ENCODE results near the gene GNB1L. TPM values are rescaled to one million over a fixed set of nuclear protein-coding genes. Genes with fewer than 3 reads are reported as not detected.

Gene GNB1L
- total RNA-seq, 2 donors from 2014 or later: 2.6 to 4.7 TPM

DNA sequence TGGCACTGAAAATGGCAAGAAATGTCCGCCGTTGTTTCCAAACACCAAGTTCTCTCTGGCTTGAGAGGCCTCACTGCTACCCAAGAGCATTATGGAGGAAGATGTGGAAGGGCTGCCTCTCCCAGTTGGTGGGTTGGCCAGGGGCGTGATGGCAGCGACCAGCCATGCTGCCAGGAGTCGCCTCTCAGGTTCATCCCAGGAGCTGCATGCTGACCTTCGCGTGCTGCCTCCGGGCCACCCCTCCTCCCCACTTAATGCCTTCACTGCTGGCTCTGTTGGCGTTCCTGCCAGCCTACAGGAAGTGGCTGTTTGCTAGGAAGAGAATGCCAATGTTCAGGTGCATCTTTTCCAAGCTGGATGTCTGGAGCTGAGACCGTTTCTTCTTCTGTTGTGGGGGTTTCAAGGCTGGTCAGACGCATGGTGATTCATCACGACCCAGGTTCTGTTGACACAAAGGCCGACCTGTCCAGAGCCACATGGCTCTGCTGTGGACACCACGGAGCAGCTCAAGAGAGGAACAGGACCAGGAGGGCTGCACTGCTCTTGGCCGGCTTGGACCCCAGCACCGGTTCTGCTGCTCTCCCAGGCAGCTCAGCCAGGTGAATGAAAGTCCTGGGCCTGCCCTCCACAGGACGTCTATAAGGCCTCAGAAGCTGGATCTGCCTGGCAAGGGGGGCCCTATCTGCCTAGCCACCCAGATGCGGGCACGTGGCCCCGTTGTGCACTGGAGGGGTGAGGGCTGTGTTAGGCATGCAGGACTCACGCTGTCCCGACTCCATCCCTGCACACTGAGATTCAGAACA, 69.0 kb downstream of the GNB1L start:
- no peak for DNase-seq (ENCODE audit: low spot score)
- no peaks in the 10 kb centered on the region for H3K27me3 ChIP-seq
- no peak overlapping the region for H3K4me3 ChIP-seq
- H3K27ac ChIP-seq: no peak overlapping the region
- no peaks in the 10 kb centered on the region for H3K36me3 ChIP-seq
- no peaks in the 10 kb centered on the region for H3K4me1 ChIP-seq
- peaks cover 0 to 11% of the 10 kb centered on the region in 2 donors for H3K9me3 ChIP-seq
- TF ChIP-seq, protein P1, sequence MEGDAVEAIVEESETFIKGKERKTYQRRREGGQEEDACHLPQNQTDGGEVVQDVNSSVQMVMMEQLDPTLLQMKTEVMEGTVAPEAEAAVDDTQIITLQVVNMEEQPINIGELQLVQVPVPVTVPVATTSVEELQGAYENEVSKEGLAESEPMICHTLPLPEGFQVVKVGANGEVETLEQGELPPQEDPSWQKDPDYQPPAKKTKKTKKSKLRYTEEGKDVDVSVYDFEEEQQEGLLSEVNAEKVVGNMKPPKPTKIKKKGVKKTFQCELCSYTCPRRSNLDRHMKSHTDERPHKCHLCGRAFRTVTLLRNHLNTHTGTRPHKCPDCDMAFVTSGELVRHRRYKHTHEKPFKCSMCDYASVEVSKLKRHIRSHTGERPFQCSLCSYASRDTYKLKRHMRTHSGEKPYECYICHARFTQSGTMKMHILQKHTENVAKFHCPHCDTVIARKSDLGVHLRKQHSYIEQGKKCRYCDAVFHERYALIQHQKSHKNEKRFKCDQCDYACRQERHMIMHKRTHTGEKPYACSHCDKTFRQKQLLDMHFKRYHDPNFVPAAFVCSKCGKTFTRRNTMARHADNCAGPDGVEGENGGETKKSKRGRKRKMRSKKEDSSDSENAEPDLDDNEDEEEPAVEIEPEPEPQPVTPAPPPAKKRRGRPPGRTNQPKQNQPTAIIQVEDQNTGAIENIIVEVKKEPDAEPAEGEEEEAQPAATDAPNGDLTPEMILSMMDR (IDR thresholded peaks at IDR 0.05): no peak

DNA sequence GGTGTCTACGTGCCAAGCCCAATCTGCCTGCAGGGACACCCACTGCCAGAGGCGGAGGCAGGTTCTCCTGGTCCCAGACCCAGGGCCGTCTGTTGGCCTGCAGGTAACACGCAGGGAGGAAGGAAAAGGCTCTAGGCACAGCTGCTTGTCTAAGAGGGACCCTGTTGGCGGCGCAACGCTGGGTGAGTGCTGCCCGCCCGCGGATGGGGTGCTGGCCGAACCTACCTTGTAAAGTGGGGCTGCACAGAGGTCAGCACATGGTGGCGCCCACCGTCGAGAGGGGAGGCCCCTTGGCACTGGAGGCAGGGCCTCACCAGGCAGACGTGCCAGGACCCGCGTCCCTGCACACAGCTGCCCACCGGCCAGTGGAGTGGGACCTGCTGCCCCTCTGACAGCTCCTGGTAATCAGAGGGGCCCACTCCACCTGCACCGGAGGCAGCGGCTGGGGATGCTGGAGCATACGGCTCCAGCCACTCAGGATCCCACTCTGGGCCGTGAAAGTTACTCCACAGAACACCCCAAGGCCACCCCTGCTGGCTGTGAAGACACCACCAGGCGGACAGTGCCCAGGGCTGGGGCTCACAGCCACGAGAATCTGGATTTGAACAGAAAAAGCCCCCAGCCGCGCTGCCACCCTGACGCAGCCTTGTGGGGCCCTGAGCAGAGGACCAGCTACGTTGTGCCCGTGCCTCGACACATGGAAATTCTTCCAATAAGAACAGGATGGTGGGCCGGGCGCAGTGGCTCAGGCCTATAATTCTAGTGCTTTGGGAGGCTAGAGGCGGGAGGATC, 70.1 kb downstream of the GNB1L start:
- H3K36me3 ChIP-seq: no peaks in the 10 kb centered on the region
- peaks cover 0 to 11% of the 10 kb centered on the region in 2 donors for H3K9me3 ChIP-seq
- no peaks in the 10 kb centered on the region for H3K4me1 ChIP-seq
- TF ChIP-seq, protein P1 (IDR thresholded peaks at IDR 0.05): no peak
- no peak overlapping the region for H3K4me3 ChIP-seq
- H3K27me3 ChIP-seq: no peaks in the 10 kb centered on the region
- H3K27ac ChIP-seq: no peak overlapping the region
- DNase-seq (ENCODE audit: low spot score): no peak

DNA sequence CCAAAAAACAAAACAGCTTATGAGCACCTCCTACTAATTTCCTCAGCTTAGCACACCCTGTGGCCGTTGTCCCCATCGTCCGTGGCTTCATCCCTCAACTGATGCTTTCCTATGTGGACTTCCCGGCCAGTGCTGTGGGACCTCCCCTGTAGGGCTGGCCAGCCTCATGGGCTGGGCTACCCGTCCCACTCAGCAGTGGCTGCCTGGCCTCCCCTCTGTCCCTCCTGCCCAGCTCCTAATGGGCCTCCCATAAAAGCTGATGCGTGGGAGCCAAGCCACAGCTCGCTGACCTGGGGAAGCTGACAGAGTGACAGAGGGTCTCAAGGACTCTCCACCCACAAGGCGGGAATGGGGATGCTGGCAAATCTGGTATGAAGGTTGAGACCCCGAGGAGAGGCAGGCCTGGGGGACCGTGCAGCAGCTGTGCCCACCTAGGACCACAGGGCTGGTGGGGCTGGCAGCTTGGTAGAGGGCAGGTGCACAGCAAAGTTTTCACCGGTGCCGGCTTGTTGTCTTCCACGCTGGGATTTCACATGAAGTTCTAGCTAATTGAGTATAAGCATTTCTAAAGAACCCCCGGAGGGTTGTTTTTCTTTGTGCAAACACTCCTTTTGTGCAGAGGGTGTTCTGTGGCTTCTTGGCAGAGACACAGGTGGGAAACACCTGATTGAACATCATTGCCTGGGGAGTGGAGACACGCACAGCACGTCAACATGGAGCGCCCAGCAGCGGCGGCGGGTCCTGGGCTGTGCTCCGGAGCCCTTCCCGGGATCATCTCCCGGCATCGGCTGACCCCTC, 70.9 kb downstream of the GNB1L start:
- no peak overlapping the region for H3K4me3 ChIP-seq
- no peaks in the 10 kb centered on the region for H3K36me3 ChIP-seq
- H3K27me3 ChIP-seq: no peaks in the 10 kb centered on the region
- H3K9me3 ChIP-seq: peaks cover 0 to 11% of the 10 kb centered on the region in 2 donors
- TF ChIP-seq, protein P1 (IDR thresholded peaks at IDR 0.05): no peak
- no peak for DNase-seq (ENCODE audit: low spot score)
- H3K4me1 ChIP-seq: no peaks in the 10 kb centered on the region
- no peak overlapping the region for H3K27ac ChIP-seq

DNA sequence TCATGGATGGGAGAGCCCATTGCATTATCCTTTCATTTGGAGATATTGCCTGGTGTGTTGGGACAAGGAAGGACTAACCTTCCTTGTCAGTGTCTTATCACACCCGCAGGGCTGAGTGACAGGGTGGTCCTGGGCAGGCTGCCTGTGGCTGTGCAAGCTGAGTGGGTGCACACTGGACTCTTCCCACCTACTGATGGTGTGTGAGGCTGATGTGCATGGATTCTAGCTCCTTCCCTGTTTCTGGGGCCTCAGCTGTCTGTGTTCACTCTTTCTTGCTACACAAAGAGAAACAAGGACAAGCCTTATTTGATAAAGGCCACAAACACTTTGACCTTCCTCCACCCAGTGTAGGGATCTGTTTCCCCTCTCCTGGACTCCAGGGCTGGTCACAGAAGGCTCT, 72.1 kb downstream of the GNB1L start:
- H3K4me3 ChIP-seq: no peak overlapping the region
- no peak overlapping the region for H3K27ac ChIP-seq
- TF ChIP-seq, protein P1 (IDR thresholded peaks at IDR 0.05): no peak
- H3K9me3 ChIP-seq: peaks cover 0 to 11% of the 10 kb centered on the region in 2 donors
- H3K36me3 ChIP-seq: no peaks in the 10 kb centered on the region
- no peak for DNase-seq (ENCODE audit: low spot score)
- H3K27me3 ChIP-seq: no peaks in the 10 kb centered on the region
- H3K4me1 ChIP-seq: no peaks in the 10 kb centered on the region

DNA sequence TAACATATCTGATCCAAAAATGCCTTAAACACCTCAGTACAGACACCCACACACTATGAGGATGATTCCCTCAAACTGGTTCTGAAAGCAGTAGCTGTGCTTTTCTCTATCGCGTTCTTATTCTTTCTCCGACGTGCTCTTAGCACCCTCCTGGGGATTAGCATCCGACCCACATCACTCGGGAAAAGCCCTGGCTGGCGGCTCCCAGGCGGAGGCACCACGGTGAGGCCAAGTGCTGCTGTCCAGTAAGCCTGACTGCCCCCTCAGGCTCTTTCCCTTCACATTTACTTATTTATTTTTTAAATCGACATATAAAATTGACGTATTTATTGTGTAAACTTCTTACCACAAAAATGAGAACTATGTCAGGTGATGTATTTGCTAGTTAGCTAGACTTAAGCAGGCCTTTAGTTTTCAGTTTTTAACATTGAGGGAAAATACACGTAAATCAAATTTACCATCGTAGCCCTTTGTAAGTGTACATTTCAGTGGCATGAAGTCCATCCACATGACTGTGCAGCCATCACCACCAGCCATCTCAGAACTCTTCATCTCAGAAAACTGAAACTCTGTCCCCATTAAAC, 74.9 kb downstream of the GNB1L start:
- Histone ChIP-seq H3K36me3 (no peaks in the 10 kb centered on the region), H3K27ac (no peak overlapping the region), H3K4me3 (no peak overlapping the region), H3K9me3 (peaks cover 0 to 11% of the 10 kb centered on the region in 2 donors), H3K27me3 (no peaks in the 10 kb centered on the region), H3K4me1 (no peaks in the 10 kb centered on the region)
- TF ChIP-seq, protein P1 (IDR thresholded peaks at IDR 0.05): no peak
- no peak for DNase-seq (ENCODE audit: low spot score)

Measured in right atrium auricular region (tissue), 2 donors.